Measurements from ENCODE around the gene ANXA11. TPM values are rescaled to one million over a fixed set of nuclear protein-coding genes. Genes with fewer than 3 reads are reported as not detected.
A peak's percentile ranks its signal among the peaks of the same experiment; 100 is the strongest.
"Not testable (repeated sequence)": the region's sequence is repeated elsewhere in the genome, so short reads cannot be mapped to it uniquely, and the experiment has no call there.

ANXA11 gene
- total RNA-seq (100 to 1,000 TPM in 3 of 5 donors, 10 to 100 TPM in 2; 91.4 to 293 (median 109) TPM), polyA plus RNA-seq (100 to 1,000 TPM; 171 to 208 (median 181) TPM)
- long read RNA-seq, donor 1, full-length matches to known transcripts: 9 of 9 reads
- long read RNA-seq, donor 1, partial matches to known transcripts: 0 of 9 reads
- long read RNA-seq, donor 1, other reads (novel, unspliced or antisense): 0 of 9 reads
- long read RNA-seq, donor 2, full-length matches to known transcripts: 17 of 17 reads
- long read RNA-seq, donor 2, partial matches to known transcripts: 0 of 17 reads
- long read RNA-seq, donor 2, other reads (novel, unspliced or antisense): 0 of 17 reads
- long read RNA-seq, donor 3, full-length matches to known transcripts: 6 of 14 reads
- long read RNA-seq, donor 3, partial matches to known transcripts: 8 of 14 reads
- long read RNA-seq, donor 3, other reads (novel, unspliced or antisense): 0 of 14 reads
- long read RNA-seq, donor 4, full-length matches to known transcripts: 2 of 2 reads
- long read RNA-seq, donor 4, partial matches to known transcripts: 0 of 2 reads
- long read RNA-seq, donor 4, other reads (novel, unspliced or antisense): 0 of 2 reads
- long read RNA-seq, donor 5, full-length matches to known transcripts: 7 of 12 reads
- long read RNA-seq, donor 5, partial matches to known transcripts: 5 of 12 reads
- long read RNA-seq, donor 5, other reads (novel, unspliced or antisense): 0 of 12 reads
- long read RNA-seq, donor 6, full-length matches to known transcripts: 48 of 85 reads
- long read RNA-seq, donor 6, partial matches to known transcripts: 37 of 85 reads
- long read RNA-seq, donor 6, other reads (novel, unspliced or antisense): 0 of 85 reads
- long read RNA-seq, donor 7, full-length matches to known transcripts: 12 of 37 reads
- long read RNA-seq, donor 7, partial matches to known transcripts: 25 of 37 reads
- long read RNA-seq, donor 7, other reads (novel, unspliced or antisense): 0 of 37 reads
- long read RNA-seq, donor 8, full-length matches to known transcripts: 7 of 7 reads
- long read RNA-seq, donor 8, partial matches to known transcripts: 0 of 7 reads
- long read RNA-seq, donor 8, other reads (novel, unspliced or antisense): 0 of 7 reads
- long read RNA-seq, donor 9, full-length matches to known transcripts: 10 of 53 reads
- long read RNA-seq, donor 9, partial matches to known transcripts: 43 of 53 reads
- long read RNA-seq, donor 9, other reads (novel, unspliced or antisense): 0 of 53 reads
- long read RNA-seq, donor 10, full-length matches to known transcripts: 9 of 9 reads
- long read RNA-seq, donor 10, partial matches to known transcripts: 0 of 9 reads
- long read RNA-seq, donor 10, other reads (novel, unspliced or antisense): 0 of 9 reads

- peak within 1 kb of the TSS; percentile 99 to 100 (median 99) for H3K27ac ChIP-seq
- peak; percentile 91 to 95 for DNase-seq
- H3K4me3 ChIP-seq: peak within 1 kb of the TSS; percentile 76 to 97 (median 81)
- intact Hi-C loops (cut with DNase I; ENCODE audit: low total_unique reads): loop anchor here (5.0 kb wide), 1 partner anchor 48 kb away; no protein-coding TSS in a partner anchor
- H3K27me3 ChIP-seq: no peaks in the 10 kb centered on the region
- peaks cover 60 to 83% (median 66%) of the 10 kb centered on the region in 4 donors for H3K4me1 ChIP-seq
- TF ChIP-seq POLR2A (IDR thresholded peaks at IDR 0.05): peak in 2 of 4 donors; percentile 84 to 86
- TF ChIP-seq POLR2AphosphoS5 (IDR thresholded peaks at IDR 0.05): peak; percentile 24 to 95 (median 93)
- TF ChIP-seq EP300 (IDR thresholded peaks at IDR 0.05): no peak
- TF ChIP-seq, protein P1, sequence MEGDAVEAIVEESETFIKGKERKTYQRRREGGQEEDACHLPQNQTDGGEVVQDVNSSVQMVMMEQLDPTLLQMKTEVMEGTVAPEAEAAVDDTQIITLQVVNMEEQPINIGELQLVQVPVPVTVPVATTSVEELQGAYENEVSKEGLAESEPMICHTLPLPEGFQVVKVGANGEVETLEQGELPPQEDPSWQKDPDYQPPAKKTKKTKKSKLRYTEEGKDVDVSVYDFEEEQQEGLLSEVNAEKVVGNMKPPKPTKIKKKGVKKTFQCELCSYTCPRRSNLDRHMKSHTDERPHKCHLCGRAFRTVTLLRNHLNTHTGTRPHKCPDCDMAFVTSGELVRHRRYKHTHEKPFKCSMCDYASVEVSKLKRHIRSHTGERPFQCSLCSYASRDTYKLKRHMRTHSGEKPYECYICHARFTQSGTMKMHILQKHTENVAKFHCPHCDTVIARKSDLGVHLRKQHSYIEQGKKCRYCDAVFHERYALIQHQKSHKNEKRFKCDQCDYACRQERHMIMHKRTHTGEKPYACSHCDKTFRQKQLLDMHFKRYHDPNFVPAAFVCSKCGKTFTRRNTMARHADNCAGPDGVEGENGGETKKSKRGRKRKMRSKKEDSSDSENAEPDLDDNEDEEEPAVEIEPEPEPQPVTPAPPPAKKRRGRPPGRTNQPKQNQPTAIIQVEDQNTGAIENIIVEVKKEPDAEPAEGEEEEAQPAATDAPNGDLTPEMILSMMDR (IDR thresholded peaks at IDR 0.05): peak in 1 of 7 experiments; percentile 11
- peaks cover 0 to 7% (median 0%) of the 10 kb centered on the region in 4 donors for H3K36me3 ChIP-seq
- H3K9me3 ChIP-seq: no peaks in the 10 kb centered on the region
- 3 to 4% (median 3%) methylated on average over 20 to 45 of the region's 45 CpGs for WGBS, 5 donors
Measured at GRCh38 chr10:80205477-80206276, at the start of gene ANXA11. TSS of gene ANXA11 (minus strand) at chr10:80205537. CDS start at chr10:80172861, 32,676 bp downstream.

DNA sequence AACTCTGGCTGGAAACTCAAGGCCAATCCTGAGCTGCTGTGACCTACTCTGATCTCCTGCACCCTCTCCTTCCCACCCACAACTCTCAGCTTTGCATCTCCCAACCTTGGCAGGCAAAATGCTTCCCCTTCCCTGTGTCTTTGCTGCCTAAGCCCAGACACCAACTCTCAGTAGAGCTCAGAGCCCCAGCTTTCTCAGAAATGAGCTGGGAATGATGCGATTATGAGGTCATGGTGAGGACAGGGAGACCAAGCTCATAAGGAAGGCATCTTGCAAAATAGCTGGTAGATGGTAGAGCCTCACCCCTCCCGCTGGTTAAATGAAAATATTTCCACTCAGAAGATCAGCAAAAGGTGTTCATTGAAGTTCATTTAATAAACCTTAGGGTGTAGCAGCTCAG lies 49.4 kb upstream of the ANXA11 start:
- H3K36me3 ChIP-seq; DNase-seq; H3K27ac ChIP-seq; H3K9me3 ChIP-seq; H3K4me3 ChIP-seq; H3K4me1 ChIP-seq; intact Hi-C loops (cut with DNase I; ENCODE audit: low total_unique reads): not testable (repeated sequence)
- no CpG with 5 or more reads among the region's 2 CpGs for whole genome bisulfite sequencing, 5 donors
- peaks cover 0 to 15% (median 0%) of the 10 kb centered on the region in 3 donors for H3K27me3 ChIP-seq

- H3K4me3 ChIP-seq; H3K27ac ChIP-seq; H3K36me3 ChIP-seq; H3K9me3 ChIP-seq; H3K4me1 ChIP-seq; intact Hi-C loops (cut with DNase I; ENCODE audit: low total_unique reads): not testable (repeated sequence)
- peak in 1 of 2 donors; percentile 50 for DNase-seq
- WGBS, 5 donors: 8 to 50% (median 23%) methylated on average over 1 of the region's 1 CpG
- H3K27me3 ChIP-seq: peaks cover 0 to 15% (median 0%) of the 10 kb centered on the region in 3 donors
Measured at GRCh38 chr10:80253963-80254271, 48.6 kb upstream of the ANXA11 start.

DNA sequence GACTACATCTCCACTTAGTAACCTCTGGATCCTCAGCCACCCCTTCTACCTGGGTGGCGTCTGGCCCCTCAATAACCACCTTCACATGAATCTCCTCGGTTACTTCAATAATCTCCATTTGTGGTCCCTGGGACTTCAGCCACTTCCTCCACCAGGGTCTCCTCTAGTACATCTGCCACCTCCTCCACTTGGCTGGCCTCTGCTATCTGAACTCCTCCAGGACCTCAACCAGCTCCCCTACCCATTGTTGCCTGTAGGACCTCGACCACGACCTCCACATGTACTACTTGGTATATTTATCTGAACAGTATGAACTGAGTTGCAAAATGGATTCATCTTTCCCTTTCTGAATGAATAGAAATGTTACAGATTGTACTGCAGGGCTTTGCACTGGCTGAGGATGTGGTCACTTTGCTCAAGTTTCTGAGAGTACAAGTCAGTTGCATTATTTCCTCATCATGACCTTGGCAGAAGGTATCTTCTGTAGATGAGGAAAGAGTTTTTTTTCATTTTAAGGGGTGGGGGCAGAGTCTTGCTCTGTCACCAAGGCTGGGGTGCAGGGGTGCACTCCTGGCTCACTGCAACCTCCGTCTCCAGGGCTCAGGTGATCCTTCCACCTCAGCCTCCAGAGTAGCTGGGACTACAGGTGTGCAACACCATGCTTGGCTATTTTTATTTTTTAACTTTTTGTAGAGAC lies 48.1 kb upstream of the ANXA11 start:
- 61 to 82% (median 72%) methylated on average over 5 of the region's 5 CpGs for WGBS, 5 donors
- H3K27ac ChIP-seq: no peak overlapping the region
- DNase-seq: no peak
- no peak overlapping the region for H3K4me3 ChIP-seq
- TF ChIP-seq POLR2AphosphoS5 (IDR thresholded peaks at IDR 0.05) (no peak), EP300 (IDR thresholded peaks at IDR 0.05) (no peak), POLR2A (IDR thresholded peaks at IDR 0.05) (no peak)
- TF ChIP-seq, protein P1 (IDR thresholded peaks at IDR 0.05): no peak
- peaks cover 0 to 14% (median 0%) of the 10 kb centered on the region in 3 donors for H3K27me3 ChIP-seq
- no peaks in the 10 kb centered on the region for H3K9me3 ChIP-seq
- intact Hi-C loops (cut with DNase I; ENCODE audit: low total_unique reads): no loop called here
- no peaks in the 10 kb centered on the region for H3K36me3 ChIP-seq
- H3K4me1 ChIP-seq: no peaks in the 10 kb centered on the region

Measured in stomach (tissue), 19 donors.